ENCODE data around the gene ZNF821. TPM values are rescaled to one million over a fixed set of nuclear protein-coding genes. Genes with fewer than 3 reads are reported as not detected.
"Not testable (repeated sequence)": the region's sequence is repeated elsewhere in the genome, so short reads cannot be mapped to it uniquely, and the experiment has no call there.

Gene ZNF821
- total and polyA plus RNA-seq, 2 of the 8 experiments (the other 6 are each of a cell fraction or from before 2014, with no cell fraction given), result 9.5 to 14.1 TPM

- not testable (repeated sequence) for H2BK5ac ChIP-seq (ENCODE audit: low read depth, low read length); DNase-seq (ENCODE audit: low read depth in 1 of 2, low spot score in 2 of 2); H2BK12ac ChIP-seq (ENCODE audit: low read depth, low read length); H4K8ac ChIP-seq (ENCODE audit: extremely low read depth, insufficient read depth, low read length); H3K23me2 ChIP-seq (ENCODE audit: low read depth, low read length); H3K23ac ChIP-seq (ENCODE audit: insufficient read length); H3K4me3 ChIP-seq (ENCODE audit: extremely low read depth in 1 of 4, insufficient read depth in 2 of 4, low read depth in 3 of 4, low read length in 4 of 4); H3K56ac ChIP-seq (replicated peaks; ENCODE audit: insufficient read length, low read depth, low read length); H3K4me2 ChIP-seq (ENCODE audit: insufficient read depth in 1 of 2, low read depth in 2 of 2, low read length in 2 of 2); H2AK5ac ChIP-seq (ENCODE audit: low read depth, low read length); FAIRE-seq; H2BK20ac ChIP-seq (ENCODE audit: low read length); H4K91ac ChIP-seq (replicated peaks; ENCODE audit: insufficient read length, low read length); H2AFZ ChIP-seq (ENCODE audit: low read length); H3K79me1 ChIP-seq (ENCODE audit: low read depth, low read length); H2BK15ac ChIP-seq (ENCODE audit: low read length); H3K4ac ChIP-seq (replicated peaks; ENCODE audit: insufficient read length, low read depth, low read length); H4K5ac ChIP-seq (ENCODE audit: insufficient read length, low read depth, low read length); H3K79me2 ChIP-seq (ENCODE audit: control insufficient read depth in 1 of 2, insufficient read depth in 2 of 2, low read length in 2 of 2); H3K14ac ChIP-seq (ENCODE audit: insufficient read length); H3K18ac ChIP-seq (ENCODE audit: extremely low read depth, low read length); H3K4me1 ChIP-seq (replicated peaks in 1 of 4; ENCODE audit: control insufficient read depth in 3 of 4, insufficient read depth in 4 of 4, low read length in 3 of 4); H3K9me3 ChIP-seq (ENCODE audit: insufficient read depth in 2 of 2, low read depth in 1 of 2, low read length in 1 of 2); H3K27me3 ChIP-seq (replicated peaks in 1 of 4; ENCODE audit: control insufficient read depth in 3 of 4, extremely low read depth in 1 of 4, insufficient read depth in 3 of 4, low read length in 3 of 4); H3K27ac ChIP-seq (ENCODE audit: low read depth, low read length); H3K9ac ChIP-seq (replicated peaks in 1 of 4; ENCODE audit: extremely low read depth in 1 of 4, low read depth in 3 of 4, low read length in 3 of 4); H4K20me1 ChIP-seq (replicated peaks in 1 of 2; ENCODE audit: control insufficient read depth in 1 of 2, insufficient read depth in 2 of 2, low read length in 2 of 2); H2BK120ac ChIP-seq (replicated peaks; ENCODE audit: low read depth, low read length)
- POLR2A ChIA-PET (ENCODE audit: partially characterized antibody), result interaction anchor here (1.6 kb wide), 2 partner anchors 27 to 58 kb away, joined by 3 to 4 read pairs; partner anchors contain the start of gene AP1G1
- H3K36me3 ChIP-seq (ENCODE audit: control insufficient read depth in 2 of 4, insufficient read depth in 4 of 4, low read length in 3 of 4), result peaks cover 0 to 28% (median 6%) of the 10 kb centered on the region in 4 experiments; a peak in 4 of 8 replicates
- WGBS, 2 experiments (ENCODE audit: extremely low coverage in 1 of 2, insufficient coverage in 1 of 2, insufficient read length in 1 of 2, insufficient replicate concordance in 2 of 2, low coverage in 1 of 2, low lambda C conversion rate in 2 of 2, missing lambda C conversion rate in 1 of 2), result 96% methylated on average over 6 of the region's 6 CpGs; no CpG with 5 or more reads in 1 of the 2 experiments
- CTCF ChIA-PET (ENCODE audit: partially characterized antibody), result interaction anchor here (0.7 to 1.4 kb wide), 3 partner anchors 8 to 16 kb away, joined by 3 to 8 read pairs (median 3); no protein-coding TSS in a partner anchor
Measured at GRCh38 chr16:71867175-71867574, 16.8 kb downstream of the ZNF821 start.
